Posterior cingulate gyrus (tissue), 11 donors: ENCODE measurements around the gene PLA2R1.

ENCODE experiments used
- DNase-seq, 10 donors: peaks; one replicate each; pipeline versions ENCODE4 v3.0.0 to v3.0.0-alpha.2; 2020 to 2021; ENCODE audit warnings: mixed read lengths in 3 of 10
- intact Hi-C: fragments of 100-400 bp; cut with DNase I; formaldehyde crosslinking; loops from one replicate; pipeline ENCODE4 v1.15.1; 2023

Gene PLA2R1

DNA sequence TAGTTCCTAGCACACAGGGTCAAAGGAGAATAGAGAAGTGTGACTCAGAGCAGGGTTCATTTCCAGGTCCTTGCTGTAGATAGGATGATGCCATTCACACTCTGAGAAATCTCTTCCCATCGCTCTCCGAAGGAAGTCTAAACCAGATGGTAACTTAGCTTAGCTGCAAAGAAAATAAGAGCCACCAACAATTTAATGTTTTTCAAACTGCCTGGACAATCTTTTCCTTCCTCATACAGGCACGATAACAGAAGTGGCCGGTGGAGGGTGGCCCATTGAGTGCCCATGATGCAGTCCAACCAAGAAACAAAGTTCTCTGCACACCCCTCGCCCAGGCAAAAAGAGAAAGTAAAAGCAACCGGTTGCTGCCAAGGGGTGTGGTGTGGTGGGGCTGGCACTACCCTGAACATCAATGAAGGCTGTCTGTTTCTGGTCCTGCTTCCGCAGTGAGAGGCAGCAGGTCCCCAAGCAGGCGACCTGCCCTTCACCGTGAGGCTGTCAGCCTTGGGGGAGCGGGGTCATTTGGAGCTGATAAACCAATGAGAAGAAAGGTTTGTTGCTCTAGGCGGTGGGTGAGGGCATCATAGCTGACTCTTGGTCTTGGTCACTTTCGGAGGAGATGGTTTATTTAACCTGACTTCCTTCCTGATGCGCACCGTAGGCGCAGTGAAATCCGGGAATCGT lies 158.8 kb downstream of the PLA2R1 start:
- DNase-seq = peak in 1 of 10 donors; percentile 55
- intact Hi-C loops = no loop called here

DNA sequence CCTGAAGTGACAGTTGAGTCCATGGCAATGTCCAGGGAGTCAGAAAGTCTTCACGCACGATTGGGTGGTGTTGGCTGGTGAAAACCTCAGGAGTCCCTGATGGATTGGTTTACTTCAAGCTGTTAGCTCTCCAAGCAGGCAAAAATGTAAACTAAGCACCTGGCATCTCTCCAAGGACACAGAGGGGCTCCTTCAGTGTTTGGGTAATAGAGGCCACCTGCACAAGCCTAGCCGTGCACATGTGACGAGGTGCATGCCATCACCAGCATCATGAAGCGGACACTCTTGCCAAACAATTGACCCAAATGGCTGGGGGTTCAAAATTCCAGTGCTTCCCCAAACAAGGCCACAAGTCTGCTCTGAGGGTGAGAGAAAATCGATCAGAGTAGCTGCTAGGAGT lies 159.7 kb downstream of the PLA2R1 start:
- intact Hi-C loops = no loop called here
- DNase-seq = no peak

DNA sequence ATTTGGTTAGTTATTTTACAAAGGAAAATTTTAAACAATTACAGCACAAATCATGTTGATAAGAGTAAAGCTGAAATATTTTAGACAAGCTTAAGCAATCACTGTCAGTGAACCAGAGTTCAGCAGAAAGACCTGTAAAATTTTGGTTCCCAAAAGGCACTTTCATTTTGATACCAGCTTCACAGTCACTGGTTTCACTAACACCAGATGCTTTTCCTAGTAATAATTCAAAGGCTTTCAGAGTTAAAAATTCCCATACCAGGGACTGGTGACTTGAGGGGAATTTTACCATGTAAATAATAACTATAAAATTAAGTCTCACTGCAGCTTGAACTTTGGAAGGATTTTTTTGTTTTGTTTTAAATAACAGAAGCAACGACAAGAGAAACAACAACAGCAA lies 162.1 kb downstream of the PLA2R1 start:
- DNase-seq = no peak
- intact Hi-C loops = no loop called here

DNA sequence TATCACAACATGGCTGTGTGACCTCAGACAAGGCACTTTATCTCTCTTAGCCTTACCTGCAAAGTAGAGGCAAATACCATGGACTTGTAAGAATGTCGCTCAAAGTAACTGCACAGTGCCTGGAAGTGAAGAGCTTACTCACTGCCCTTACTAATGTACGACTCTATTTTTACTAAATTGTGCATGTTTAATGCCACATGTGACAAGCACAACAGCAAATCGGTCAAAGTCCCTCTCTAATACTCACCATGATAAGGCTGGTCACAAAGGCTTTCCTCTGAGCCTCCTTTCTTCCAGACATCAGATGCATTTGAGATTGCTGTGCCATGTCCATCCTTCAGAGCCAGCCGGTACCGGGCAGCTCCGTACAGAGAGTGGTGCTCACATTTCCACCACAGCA lies 164.0 kb downstream of the PLA2R1 start:
- intact Hi-C loops = no loop called here
- no peak for DNase-seq

DNA sequence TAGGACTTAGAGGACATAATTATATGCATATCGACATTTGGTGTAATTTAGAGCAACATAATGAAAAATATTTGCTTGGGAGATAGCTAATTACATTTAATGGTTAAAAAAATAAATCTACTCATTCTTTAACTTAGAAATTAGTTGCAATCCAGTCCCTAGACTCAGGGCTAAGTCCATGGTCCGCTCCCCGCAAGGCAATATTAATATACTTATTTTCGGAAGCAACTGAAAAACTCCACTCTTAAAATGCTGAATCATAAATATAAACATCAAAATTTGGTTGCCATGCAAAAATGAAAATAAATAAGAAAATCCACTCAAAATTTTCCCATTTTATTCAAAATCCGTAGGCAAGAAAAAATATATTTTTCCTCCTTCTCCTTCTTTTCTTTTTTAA lies 164.7 kb downstream of the PLA2R1 start:
- intact Hi-C loops = no loop called here
- no peak for DNase-seq

DNA sequence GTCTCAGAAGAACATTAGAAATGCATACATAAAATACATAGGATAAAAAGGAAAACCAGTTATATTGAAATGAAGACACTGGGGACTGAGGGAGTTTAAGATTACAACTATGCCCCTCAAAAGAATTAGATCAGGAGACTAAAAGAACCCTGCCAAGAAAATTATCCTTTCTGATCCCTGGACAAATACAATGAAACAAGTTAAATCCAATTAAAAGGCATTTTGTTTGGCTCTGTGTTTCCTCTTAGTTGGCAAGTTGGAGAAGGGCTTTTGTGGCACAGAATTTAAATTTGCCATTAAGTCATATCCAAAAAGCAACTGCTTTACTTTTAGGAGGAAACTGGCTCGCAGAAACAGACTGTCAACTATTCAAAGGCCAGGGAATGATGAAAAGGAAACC lies 165.3 kb downstream of the PLA2R1 start:
- intact Hi-C loops = no loop called here
- DNase-seq = no peak

DNA sequence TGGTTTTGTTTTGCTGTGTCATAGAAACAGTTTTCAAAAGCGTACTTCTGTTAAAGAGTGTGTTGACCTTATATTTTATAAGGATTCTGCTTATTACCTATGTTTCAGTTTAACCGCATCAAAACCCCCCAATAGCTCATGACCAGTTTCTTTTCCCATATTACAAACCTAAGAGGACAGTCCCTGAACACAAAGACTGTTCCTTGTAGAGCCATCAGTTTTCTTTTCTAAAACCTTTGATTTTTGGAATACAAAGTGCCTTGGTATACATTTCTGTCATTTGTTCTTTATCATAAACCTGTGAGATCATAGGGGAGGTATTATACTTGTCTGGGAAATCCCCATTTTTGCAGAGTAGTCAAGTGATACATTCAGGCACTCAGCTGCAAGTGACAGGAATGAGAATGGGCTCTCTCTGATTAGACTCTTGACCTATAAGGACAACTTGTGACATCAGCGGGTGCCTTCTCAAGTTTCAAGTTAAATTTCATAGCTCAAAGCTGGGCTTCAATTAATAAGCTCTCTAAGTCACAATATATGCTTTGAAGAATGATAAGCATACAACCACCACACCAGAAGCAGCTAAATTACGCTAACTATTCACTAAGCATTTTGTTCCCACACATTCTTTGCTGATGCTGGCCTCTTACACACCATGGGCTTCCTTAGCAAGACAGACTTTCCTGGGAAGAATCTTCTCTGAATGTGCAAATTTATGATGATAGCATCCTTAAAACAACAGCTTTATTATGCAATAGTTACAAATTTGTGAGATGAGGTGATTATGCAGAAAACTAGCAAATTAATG lies 167.0 kb downstream of the PLA2R1 start:
- no peak for DNase-seq

DNA sequence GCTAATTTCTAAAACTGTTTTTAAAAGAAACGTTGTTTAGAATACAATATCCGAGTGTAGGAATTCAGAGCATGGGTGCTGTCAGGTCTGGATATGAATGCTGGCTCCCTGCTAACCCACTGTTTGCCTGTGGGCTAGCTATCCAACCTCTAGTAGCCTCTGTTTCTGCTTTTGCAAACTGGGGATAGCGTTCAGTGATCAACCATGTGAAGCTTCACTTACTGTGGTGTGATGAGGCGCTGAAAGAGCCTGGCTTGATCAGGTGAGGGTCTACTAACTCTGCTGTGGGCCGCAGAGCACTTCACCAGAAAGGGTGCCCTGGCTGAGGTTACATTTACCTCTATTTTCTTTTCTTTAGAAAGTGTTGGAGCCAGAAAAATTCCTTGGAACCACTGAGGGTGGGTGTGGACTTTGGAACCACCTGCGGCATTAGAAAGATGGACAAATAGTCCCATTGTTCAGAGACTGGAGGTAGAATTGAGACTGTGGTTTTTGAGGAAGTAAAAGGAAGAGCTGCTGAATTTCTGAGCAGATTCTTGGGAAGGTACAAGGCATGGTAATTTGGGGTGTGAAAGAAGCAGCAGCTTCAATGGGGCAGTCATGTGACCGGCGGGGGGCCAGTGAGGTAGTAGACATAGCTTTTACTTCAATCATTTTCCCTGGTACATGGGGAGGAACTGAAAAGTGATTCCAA lies 168.1 kb downstream of the PLA2R1 start:
- DNase-seq = no peak
- intact Hi-C loops = no loop called here

More for the DNA sequence above, 167.0 kb downstream of the PLA2R1 start:
- intact Hi-C loops = no loop called here

DNA sequence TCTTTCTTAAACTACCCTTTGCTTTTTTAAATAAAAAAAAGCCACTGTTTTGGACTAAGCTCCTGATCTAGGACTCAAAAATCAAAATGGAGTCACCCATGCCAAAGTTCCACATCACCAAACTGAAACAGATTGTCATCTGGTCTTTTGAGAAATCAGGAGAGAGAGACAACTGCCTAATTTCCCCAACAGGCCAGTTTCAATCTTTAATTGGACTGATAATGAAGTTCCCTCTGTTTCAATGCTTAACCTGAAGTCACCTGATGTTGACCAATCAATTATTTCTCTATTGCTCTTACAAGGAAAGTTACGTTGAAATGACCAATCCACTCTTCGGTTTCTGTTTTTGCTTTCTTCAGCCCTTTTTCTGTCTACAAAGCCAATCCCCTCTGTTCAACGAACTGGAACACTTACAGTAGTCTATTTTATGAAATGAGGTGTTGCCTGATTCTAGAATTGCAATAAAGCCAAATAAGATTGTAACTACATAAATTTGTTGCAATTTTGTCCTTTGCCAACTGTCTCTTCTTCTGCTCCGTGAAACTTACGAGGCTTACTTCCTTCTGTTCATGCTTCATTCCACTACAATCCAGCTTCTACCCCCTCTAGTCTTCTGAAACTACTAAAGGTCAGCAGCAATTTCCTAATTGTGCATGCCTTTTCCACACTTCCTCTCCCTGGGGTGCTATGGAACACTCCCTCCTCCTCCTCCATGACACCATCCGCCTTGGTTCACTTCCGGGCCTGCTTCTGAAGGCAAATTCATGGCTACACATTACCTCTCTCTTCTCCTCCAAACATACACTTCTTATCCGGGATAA lies 169.2 kb downstream of the PLA2R1 start:
- intact Hi-C loops = no loop called here
- no peak for DNase-seq

DNA sequence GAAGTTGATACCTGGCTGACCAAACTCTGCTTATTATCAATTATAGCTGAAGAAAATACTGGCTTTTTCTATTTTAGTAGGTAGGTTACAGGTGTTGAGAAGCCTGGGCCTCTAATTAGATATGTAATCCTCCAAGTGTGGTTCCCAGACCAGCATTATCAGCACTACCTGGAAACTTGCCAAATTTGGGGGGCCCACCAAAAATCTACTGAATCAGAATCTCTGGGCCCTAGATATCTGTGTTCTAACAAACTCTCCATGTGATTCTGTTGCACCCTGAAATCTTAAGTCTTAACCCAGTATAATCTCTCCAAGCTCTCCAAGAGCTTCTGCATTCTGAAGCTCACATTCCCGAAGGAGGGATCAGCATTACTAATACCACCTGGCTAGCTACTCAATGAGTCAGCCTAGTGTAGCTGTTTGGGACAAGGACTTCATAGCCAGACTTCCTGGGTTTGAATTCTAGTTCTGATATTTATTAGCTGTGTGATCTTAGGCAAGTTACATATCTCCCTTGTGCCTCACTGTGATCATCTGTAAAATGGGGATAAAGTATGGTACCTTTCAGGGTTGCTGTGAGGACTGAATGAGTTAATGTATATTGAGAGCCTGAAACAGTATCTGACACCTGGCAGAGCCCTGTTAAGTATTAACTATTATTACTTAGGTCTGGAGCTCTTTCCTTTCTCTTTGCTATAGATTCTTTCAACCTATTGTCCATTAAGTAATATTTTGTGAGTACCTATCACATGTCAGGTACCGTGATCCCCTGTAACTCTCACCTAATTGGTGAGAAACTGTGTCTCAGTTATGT lies 170.3 kb downstream of the PLA2R1 start:
- DNase-seq = no peak
- intact Hi-C loops = no loop called here

DNA sequence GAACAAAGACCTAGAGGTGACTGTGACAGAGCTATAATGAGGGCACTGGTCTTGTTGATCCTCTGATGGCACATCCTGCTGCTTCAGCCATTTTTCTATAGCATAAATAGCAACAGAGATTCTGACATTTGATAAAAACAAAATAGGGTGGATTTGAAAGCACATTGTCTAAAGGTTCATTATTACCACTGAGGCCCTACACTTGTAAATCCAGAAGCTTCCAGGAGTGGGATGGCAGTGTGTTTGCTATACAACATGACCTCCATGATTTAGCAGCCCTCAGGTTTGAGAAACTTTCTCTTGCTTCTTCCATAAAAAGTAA lies 171.2 kb downstream of the PLA2R1 start:
- intact Hi-C loops = no loop called here

DNA sequence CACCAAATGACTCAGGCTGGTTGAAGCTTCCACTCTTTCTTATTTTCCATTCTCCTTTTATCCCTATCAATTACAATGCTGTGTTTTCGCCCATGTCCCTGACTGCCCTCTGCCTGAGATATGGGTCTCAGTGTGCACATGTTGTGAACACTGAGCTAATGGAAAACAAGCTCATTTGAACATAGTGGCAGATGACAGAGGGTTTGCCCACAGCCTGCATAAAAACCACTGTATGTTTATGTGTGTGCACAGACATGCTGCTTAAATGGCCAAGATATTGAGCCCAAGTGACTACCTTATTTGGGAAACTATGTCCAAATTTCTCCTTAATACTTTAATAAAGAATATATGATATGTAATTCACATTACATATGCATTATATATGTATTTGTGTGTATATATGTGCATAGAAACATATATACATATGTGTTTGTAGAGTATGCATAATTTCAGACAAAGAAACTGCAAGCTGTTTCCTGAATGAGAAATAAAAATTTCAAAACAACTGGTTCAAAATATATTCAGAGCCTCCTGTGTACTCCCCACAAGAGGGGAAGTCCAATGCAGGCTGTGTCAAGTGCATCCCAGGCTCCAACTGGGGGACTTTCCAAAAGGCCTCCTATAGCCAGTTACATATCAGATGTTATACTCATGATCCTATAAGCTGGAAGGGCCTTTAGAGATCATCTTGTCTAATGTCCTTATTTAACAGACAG lies 171.7 kb downstream of the PLA2R1 start:
- no peak for DNase-seq
- intact Hi-C loops = no loop called here

More for the DNA sequence above, 171.2 kb downstream of the PLA2R1 start:
- no peak for DNase-seq

DNA sequence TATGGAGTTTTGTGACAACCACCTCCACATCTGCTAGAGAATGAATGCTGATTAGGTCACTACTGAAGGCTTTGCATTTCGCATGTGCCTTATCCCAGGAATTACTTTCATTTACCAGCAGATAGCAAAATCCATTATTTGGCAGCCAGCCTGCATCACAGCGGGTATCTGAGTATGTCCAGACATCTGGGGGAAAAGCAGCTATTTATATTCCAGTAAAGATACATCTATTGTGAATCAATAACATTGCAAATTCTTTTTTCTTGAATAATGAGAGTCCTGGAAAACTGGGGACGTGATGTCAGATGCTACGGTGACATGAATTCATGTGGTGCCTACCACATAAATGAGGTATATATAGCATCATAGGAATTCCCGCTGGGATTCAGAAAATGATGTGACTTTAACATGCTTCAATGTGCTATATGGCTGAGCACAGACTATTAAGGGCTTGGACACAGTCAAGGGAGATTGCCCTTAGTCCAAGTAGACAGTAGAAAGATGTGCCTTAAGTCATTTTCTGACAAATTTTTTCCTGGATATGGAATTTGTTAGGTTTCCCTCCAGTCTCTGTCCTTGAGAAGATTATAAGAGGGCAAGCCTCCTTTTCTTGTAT lies 180.2 kb downstream of the PLA2R1 start:
- no peak for DNase-seq
- intact Hi-C loops = no loop called here
